Spleen (tissue), 7 donors: Measurements from ENCODE around the gene CACNA2D4.

ENCODE experiments used
- CTCF ChIP-seq, 11 experiments: fragments of 200-600 bp in 7 of 11; fragments of 450-650 bp in 4 of 11; sonication (generic) in 4 of 11; IDR thresholded peaks in 8 of 11; conservative IDR thresholded peaks in 3 of 11; 1 replicate in 7 of 11; 2 replicates in 4 of 11; pipeline versions ENCODE4 v1.4.0 to v1.8.0; 2016 to 2021; ENCODE audit warnings: antibody characterized with exemption in 11 of 11, inconsistent platforms in 4 of 11, mild to moderate bottlenecking in 1 of 11
- POLR2A ChIP-seq, 3 donors: fragments of 450-650 bp; IDR thresholded peaks; one replicate each; pipeline ENCODE4 v1.5.1; 2017; ENCODE audit warnings: antibody characterized with exemption in 3 of 3, mild to moderate bottlenecking in 1 of 3
- donor health status: DM: no; HTN: no; CAD: no; lungs with moderate emphysema.
- donor health status: DM: no; HTN: no; CAD: no.
- donor health status: DM: no; HTN: no; CAD: no.

DNA sequence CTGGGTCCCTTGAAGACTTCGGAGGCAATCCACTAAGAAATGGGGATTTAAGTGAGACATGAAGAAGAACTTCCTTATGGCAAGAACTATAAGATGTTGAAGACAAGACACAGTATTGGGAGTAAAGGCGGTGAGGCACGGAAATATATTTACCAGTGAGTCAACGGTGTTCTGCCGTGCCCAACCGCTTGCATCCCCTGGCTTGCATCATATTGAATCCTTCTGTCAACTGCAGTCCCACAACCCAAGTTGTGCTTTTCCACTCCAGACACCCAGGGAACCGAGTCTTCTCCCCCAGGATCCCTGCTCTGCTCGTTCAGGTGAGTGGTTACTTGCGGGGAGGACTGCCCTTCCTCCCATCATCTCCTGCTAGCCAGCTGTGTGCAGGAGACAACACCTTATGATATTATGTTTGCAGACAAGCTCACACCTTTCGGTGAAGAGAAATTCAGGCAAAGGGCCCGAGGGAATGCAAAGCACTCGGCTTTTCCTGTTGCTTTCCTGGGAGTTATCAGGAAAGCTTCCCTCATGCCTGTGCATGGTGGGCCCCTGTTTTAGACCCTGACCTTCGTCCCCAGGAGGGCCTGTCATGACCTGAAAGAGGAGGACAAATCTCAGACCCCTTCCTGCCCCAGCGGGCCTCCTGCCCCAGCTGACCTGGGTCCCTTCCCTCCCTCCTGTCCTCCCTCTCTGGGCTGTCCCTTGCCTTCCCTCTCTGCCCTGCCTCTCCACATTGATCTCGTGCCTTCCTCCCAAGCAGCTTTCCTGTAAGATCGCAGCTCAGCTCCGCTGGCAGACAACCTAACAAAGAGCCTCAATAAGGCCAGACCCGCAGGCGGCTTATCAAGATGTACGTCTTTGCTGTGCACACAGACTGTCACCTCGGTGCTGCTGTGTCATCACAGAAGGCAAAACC, 102.4 kb downstream of the CACNA2D4 start:
- TF ChIP-seq CTCF (IDR thresholded peaks at IDR 0.05 in 8 of 11, conservative IDR thresholded peaks at IDR 0.05 in 3 of 11), result no peak
- no peak for TF ChIP-seq POLR2A (IDR thresholded peaks at IDR 0.05)
